A549 treated with RU486 at 1 μM for 4 hours (cell line): ENCODE results near the gene HOXA13. TPM values are rescaled to one million over a fixed set of nuclear protein-coding genes. Genes with fewer than 3 reads are reported as not detected.

Experiments
- total RNA-seq: library from RNA; stranded (reverse); fragments of 200-300 nt; extraction: Qiagen RNA extraction; gene quantifications from 5 replicates; pipeline ENCODE4 v1.2.3, GENCODE V29; 2022; ENCODE audit warnings: low read depth

The HOXA13 gene
- total RNA-seq, result 0.97 to 2.2 TPM (median 2.0 TPM) in 5 replicates

GRCh38 chr7:27199849-27200760, at the start of gene HOXA13:
Gene HOXA13, minus strand, starts transcription at chr7:27200091. Its CDS starts 14 bp downstream, at chr7:27200077.

DNA sequence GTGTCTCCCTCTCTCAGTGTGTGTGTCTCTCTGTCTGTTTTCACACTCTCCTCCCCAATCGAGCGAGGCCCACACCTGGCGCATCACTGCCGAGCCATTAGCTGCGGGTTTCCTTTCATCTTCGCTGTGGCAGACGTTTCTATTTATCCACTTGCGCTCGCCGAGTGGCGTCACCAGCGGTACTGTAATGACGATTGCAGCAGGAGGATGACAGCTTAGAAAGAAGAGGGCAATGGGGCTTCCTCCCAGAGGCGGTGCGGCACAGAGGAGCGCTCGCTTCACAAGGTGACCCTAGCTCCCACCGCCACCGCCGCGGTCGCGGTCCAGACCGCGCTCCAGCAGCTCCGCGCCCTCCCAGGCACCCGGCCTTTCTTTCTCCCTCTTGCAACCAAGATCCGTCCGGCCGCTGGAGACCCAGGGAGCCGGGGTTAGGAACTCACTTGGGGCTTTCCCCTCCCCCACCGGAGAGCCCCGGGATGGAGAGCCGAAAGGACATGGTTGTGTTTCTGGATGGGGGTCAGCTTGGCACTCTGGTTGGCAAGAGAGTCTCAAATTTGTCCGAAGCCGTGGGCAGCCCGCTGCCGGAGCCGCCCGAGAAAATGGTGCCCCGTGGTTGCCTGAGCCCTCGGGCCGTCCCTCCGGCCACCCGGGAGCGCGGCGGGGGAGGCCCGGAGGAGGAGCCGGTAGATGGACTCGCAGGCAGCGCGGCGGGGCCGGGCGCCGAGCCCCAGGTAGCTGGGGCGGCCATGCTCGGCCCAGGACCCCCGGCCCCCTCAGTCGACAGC, 42.9 kb upstream of the HOXA13 start, which contains the start of gene EVX1:
Gene EVX1, plus strand, starts transcription at position 248 of the 785 bp plus-strand sequence. Its CDS starts 229 bp downstream, at position 477.

DNA sequence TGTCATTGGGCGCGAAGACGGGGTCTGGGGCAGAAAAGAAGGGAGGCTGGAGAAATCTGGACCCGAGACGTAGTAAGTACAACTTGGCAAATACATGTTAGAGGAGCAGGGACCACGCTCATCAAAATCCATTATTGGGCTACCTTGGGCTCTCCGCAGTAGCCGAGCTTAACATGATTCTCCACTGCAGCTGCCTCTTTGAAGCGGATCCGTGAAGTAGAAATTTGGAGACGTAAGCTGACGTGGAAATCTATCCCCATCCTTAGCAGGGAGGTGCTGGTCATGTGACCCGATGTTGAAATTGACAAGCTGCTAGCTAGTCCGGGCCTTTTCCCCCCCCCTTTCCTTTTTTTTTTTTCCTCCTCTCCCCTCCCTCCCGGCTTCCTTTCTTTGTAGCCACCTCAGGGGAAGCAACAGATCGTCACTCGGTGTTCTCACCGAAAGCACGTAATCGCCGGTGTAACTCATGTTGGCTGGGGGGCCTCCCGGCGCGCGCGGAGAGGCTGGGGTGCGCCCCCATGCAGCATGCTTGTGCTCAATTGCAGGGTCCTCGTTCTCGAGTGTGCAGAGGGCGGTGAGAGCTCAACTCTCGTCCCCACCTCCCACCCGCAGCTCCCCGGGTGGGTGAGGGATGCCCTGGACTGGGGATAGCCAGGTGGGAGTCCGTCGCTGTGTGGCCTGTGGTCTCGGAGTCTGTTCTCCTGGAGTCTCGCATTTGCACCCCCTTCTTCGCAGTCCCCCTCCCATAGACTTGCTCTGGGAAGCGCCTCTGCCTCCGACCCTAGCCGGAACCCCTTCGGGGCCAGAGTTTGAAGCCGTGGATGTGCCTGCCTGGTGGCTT, 14.7 kb downstream of the HOXA13 start, which contains the start of gene HOXA11:
Gene HOXA11, minus strand, starts transcription at position 220 of the 841 bp plus-strand sequence. Its CDS starts 88 bp downstream, at position 132.

DNA sequence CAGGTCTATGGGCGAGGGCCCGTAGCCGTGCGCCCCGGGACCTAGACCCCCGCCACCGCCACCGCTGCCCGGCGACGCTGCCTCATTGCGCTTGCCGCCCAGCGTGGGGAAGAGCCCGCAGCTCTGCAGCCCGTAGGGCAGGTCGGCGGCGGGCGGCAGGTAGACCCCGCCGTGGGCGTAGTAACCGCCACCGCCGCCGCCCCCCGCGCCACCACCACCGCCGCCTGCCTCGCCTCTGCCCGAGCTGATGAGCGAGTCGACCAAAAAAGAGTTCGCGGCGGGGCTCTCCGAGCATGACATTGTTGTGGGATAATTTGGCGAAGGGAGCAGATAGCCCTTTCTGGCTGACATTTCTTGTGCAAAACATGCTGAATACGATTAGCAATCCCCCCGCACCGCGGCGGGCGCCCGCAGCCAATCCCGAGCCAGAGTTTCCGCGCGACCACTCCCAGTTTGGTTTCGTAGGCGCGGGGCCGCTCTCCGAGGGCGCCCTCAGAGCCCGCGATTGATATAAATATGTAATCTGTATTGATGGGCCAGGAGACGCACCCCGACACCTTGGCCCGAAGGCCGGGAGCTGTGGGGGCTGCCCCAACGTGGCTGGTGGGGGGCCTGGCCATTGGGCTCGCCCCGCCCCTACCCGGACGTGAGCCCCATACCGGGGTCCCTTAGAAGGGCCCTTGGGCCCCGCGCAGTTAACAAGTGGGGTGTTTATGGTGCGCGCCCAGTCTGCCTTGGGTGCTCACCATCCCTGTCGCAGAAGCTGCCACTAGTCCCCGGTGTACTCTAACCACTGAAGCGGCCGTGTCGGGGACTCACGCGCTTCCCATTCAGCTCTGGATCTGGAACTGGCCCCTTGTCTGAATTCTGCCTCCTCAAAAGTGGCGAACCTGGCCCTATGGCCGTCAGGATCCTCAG, 25.7 kb downstream of the HOXA13 start, which contains the start of gene HOXA10:
Gene HOXA10, minus strand, starts transcription at position 365 of the 918 bp plus-strand sequence. Its CDS starts 14 bp downstream, at position 351.

GRCh38 chr7:27165089-27165995, 34.5 kb downstream of the HOXA13 start, which contains the start of gene HOXA9:
Gene HOXA9, minus strand, starts transcription at chr7:27165537. Its CDS starts 80 bp downstream, at chr7:27165457.

GRCh38 chr7:27156508-27156898, 43.4 kb downstream of the HOXA13 start, which contains the start of gene HOXA7:
Gene HOXA7, minus strand, starts transcription at chr7:27156675. Its CDS starts 130 bp downstream, at chr7:27156545.

DNA sequence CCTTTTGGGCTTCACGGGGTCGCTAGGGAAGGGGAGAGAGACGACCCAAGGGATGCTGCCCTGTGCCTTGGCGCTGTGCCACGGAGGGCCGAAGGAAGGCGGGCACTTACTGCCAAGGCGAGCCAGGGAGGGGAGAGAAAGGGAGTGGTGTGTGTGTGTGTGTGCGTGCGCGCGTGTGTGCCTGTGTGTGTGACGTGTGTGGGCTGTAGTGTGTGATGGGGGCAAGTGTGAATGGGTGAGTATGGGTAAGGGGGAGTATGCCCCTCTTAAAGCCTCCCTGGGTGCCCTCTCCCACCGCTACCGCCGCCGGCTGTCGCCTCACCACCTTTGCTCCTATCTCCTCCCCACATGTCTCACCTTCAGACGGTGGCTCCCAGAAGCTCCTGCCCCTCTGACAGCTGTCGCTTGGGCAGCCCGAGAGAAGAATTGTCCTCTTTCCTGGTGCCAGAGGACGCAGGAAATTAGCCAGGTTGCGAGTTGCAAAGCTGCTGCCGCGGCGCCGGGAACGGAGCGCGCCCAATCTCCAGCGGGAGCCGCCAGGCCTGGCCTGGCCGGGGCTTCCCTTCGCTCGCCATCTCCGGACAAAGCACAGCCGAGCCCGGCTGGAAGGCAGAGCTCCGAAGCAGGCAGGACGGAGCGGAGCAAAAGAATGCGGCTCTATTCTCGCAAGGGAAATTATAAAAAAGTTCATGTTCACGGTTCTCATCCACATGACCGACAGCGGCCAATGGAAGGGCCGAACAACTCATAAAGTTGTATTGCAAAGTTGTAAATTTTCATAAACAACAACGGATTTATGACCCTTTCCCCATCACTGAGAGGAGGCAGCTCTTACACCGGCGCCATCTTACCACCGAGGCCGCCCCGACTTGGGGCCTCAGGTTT, 47.7 kb downstream of the HOXA13 start, which contains the start of gene HOXA3:
Gene HOXA3, minus strand, starts transcription at position 653 of the 885 bp plus-strand sequence. CDS start 41,943 bp downstream, outside the sequence.

DNA sequence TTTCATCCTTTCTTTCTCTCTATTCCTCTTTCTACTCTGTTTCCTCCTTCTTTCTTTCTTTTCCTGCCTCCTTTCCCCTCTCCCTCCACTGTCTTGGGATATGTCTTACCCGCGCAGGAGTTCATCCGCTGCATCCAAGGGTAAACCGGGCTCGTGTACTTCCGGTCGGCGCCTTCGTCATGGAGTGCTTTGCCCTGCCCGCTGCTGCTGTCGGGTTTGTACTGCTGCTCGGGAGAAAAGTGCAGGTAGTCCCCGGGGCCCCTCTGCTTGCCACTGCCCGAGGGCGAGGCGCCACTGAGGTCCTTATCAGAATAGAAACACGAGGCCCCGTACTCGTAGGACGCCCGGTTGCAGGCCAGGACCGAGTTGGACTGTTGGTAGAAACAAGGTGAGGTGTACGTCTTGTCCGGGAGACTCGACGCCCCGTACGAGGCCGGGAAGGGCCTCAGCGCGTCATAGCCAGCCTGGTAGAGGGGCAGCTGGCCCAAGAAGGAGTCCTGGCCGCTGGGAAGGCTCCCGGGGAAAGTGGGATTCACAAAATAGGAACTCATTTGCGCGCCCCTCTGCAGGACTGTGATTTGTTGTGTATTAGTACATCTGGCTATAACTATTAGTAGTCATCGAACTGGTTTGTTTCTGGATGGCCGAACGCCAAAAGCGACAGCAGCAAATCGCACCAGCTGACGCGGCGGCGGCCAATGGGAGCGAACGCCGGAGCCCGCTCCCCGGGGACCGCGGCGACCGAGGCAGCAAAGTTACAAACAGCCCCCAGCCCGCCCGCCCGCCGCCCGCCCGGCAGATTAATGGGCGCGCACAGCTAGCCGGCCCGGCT, 52.5 kb downstream of the HOXA13 start, which contains the start of gene HOXA6:
Gene HOXA6, minus strand, starts transcription at position 576 of the 832 bp plus-strand sequence. Its CDS starts 25 bp downstream, at position 551.

Other genes with a start within 250 kb of the HOXA13 start
- gene HOXA1, start 104.1 kb downstream of the HOXA13 start, total RNA-seq, result 2.2 to 4.1 TPM (median 3.5 TPM) in 5 replicates
- gene HOXA2, start 97.4 kb downstream of the HOXA13 start, total RNA-seq, result 0.77 to 1.4 TPM (median 0.98 TPM) in 5 replicates
- gene HOXA4, start 69.3 kb downstream of the HOXA13 start, total RNA-seq, result 2.0 to 2.9 TPM (median 2.4 TPM) in 5 replicates
- 2.8 to 7.5 TPM (median 6.6 TPM) in 5 replicates for gene HOXA5, start 56.4 kb downstream of the HOXA13 start, total RNA-seq
- gene HOXA6, start 52.3 kb downstream of the HOXA13 start, total RNA-seq, result 0.98 to 2.1 TPM (median 1.5 TPM) in 5 replicates
- 6.0 to 11.2 TPM (median 9.0 TPM) in 5 replicates for gene HOXA3, start 47.5 kb downstream of the HOXA13 start, total RNA-seq
- 4.0 to 5.2 TPM (median 5.0 TPM) in 5 replicates for gene HOXA7, start 43.4 kb downstream of the HOXA13 start, total RNA-seq
- gene HOXA9, start 34.6 kb downstream of the HOXA13 start, total RNA-seq, result 0.49 to 0.76 TPM (median 0.58 TPM) in 5 replicates
- 6.4 to 8.3 TPM (median 7.5 TPM) in 5 replicates for gene HOXA10, start 25.8 kb downstream of the HOXA13 start, total RNA-seq
- gene HOXA11, start 14.9 kb downstream of the HOXA13 start, total RNA-seq, result 0.67 to 0.92 TPM (median 0.89 TPM) in 5 replicates
- gene EVX1, start 42.7 kb upstream of the HOXA13 start, total RNA-seq, result 0.07 to 0.32 TPM (median 0.23 TPM) in 3 of 5 replicates, not detected in the others